ENCODE results near the gene LRRC17. TPM values are rescaled to one million over a fixed set of nuclear protein-coding genes. Genes with fewer than 3 reads are reported as not detected.
A peak's percentile ranks its signal among the peaks of the same experiment; 100 is the strongest.

Gene LRRC17
- total RNA-seq, 1 experiment from 2014 or later: 0.11 TPM

GRCh38 chr7:102974366-102975236, 61.8 kb downstream of the LRRC17 start:
- Histone ChIP-seq H4K20me1 (ENCODE audit: low read length) (no peaks in the 10 kb centered on the region), H3K4me2 (ENCODE audit: low read length) (no peak overlapping the region), H3K79me2 (ENCODE audit: low read length) (no peaks in the 10 kb centered on the region), H3K27ac (ENCODE audit: low read length) (no peak overlapping the region), H2AFZ (ENCODE audit: low read length) (no peak overlapping the region), H3K36me3 (ENCODE audit: low read depth, low read length) (0 out of 2 replicates have a peak, but pooled peaks cover 2% of the 10 kb centered on the region), H3K9me3 (ENCODE audit: low read length) (no peaks in the 10 kb centered on the region; the same call in 1 of the 2 replicates), H3F3A (ENCODE audit: low read length, unreplicated experiment) (no peaks in the 10 kb centered on the region), H3K9me2 (replicated peaks; ENCODE audit: low read length) (no peaks in the 10 kb centered on the region), H3K27me3 (ENCODE audit: low read length) (no peaks in the 10 kb centered on the region), H3K9ac (ENCODE audit: low read length) (no peak overlapping the region), H3K4me1 (ENCODE audit: insufficient read depth, low read length) (peaks cover 8% of the 10 kb centered on the region; the same call in 1 of the 2 replicates), H3K4me3 (ENCODE audit: low read length) (no peak overlapping the region)
- CTCF ChIA-PET: no interaction called here
- peak; percentile 8 for DNase-seq
- intact Hi-C loops (cut with micrococcal nuclease): no loop called here
- no peak; the same call in 1 of the 2 replicates for ATAC-seq
- POLR2A ChIA-PET (ENCODE audit: unreplicated experiment): no interaction called here
- TF ChIP-seq EZH2phosphoT487 (IDR thresholded peaks at IDR 0.05; ENCODE audit: borderline replicate concordance, low read length): no peak
- TF ChIP-seq CTCF (conservative IDR thresholded peaks at IDR 0.05; ENCODE audit: low read depth, low read length): no peak; the same call in 1 of the 2 replicates
- TF ChIP-seq EZH2 (IDR thresholded peaks at IDR 0.05; ENCODE audit: low read length, unreplicated experiment): no peak
- BruUV-seq (replicated peaks): no TSS peak

- intact Hi-C loops (cut with micrococcal nuclease): no loop called here
Observed at GRCh38 chr7:102975854-102976253, 63.1 kb downstream of the LRRC17 start.

More at GRCh38 chr7:102975854-102976253, 63.1 kb downstream of the LRRC17 start:
- Histone ChIP-seq H3K27me3 (ENCODE audit: low read length) (no peaks in the 10 kb centered on the region), H4K20me1 (ENCODE audit: low read length) (no peaks in the 10 kb centered on the region), H3K9me3 (ENCODE audit: low read length) (no peaks in the 10 kb centered on the region; the same call in 1 of the 2 replicates), H3K79me2 (ENCODE audit: low read length) (no peaks in the 10 kb centered on the region), H3K9ac (ENCODE audit: low read length) (no peak overlapping the region), H3K9me2 (replicated peaks; ENCODE audit: low read length) (no peaks in the 10 kb centered on the region), H3F3A (ENCODE audit: low read length, unreplicated experiment) (no peaks in the 10 kb centered on the region), H3K4me3 (ENCODE audit: low read length) (no peak overlapping the region), H3K36me3 (ENCODE audit: low read depth, low read length) (0 out of 2 replicates have a peak, but pooled peaks cover 2% of the 10 kb centered on the region), H3K4me1 (ENCODE audit: insufficient read depth, low read length) (peaks cover 8% of the 10 kb centered on the region; the same call in 1 of the 2 replicates), H2AFZ (ENCODE audit: low read length) (no peak overlapping the region), H3K4me2 (ENCODE audit: low read length) (no peak overlapping the region), H3K27ac (ENCODE audit: low read length) (no peak overlapping the region)
- ChIA-PET CTCF (no interaction called here), POLR2A (ENCODE audit: unreplicated experiment) (no interaction called here)
- TF ChIP-seq EZH2phosphoT487 (IDR thresholded peaks at IDR 0.05; ENCODE audit: borderline replicate concordance, low read length) (no peak), CTCF (conservative IDR thresholded peaks at IDR 0.05; ENCODE audit: low read depth, low read length) (no peak), EZH2 (IDR thresholded peaks at IDR 0.05; ENCODE audit: low read length, unreplicated experiment) (no peak)
- BruUV-seq (replicated peaks): no TSS peak
- no peak for DNase-seq
- no peak for ATAC-seq
